NB4 (cell line): ENCODE measurements around the gene PSMC4.

Experiments
- DNase-seq: peaks from one replicate; pipeline ENCODE4 v3.0.0; 2010; ENCODE audit warnings: low read depth
- H3K4me3 ChIP-seq: one replicate; pipeline ENCODE4 v1.5.1; 2011; ENCODE audit warnings: mild to moderate bottlenecking, low read depth, low read length, moderate library complexity
- MYC ChIP-seq: IDR thresholded peaks from 2 replicates; pipeline ENCODE4 v1.6.1; 2011; ENCODE audit warnings: low read depth, low read length
- POLR2A ChIP-seq: IDR thresholded peaks from 2 replicates; pipeline ENCODE4 v1.6.1; 2011; ENCODE audit warnings: mild to moderate bottlenecking; ENCODE audit not compliant: insufficient read length; ENCODE audit errors: extremely low read depth
- TF ChIP-seq, protein P1 (sequence below): IDR thresholded peaks from 2 replicates; pipeline ENCODE4 v1.6.1; 2011; ENCODE audit warnings: low read depth, low read length
- TF ChIP-seq, protein P2 (sequence below): IDR thresholded peaks from one replicate; pipeline ENCODE4 v1.5.1; 2012; ENCODE audit warnings: low read depth, low read length

PSMC4 gene

DNA sequence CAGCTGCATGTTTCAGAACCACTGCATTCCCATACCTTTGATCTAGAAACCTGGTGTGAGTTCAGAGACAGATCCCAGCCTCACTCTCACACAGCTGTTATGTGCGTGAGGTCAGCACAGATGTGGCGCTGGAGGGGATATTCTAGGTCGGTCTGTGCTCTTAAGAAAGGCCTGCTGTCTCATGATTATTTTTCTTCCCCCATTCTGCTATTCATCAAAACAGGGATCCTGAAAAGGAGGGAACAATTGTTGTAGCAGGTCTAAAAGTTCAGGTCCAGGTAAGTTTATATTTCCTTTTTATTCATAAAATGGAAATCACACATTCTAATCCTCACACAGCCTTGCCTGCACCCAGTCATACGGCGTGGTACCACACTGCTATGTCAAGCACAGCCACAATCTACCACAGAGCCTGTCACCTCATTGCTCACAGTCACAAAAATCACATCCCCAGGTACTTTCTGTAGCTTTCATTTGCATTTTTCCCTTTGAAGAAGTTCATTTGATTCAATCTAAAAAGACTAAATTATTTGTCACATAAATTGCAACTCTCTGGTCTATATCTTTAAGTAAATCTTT, 26.8 kb downstream of the PSMC4 start:
- peak overlapping the region; percentile 87 for H3K4me3 ChIP-seq
- DNase-seq, result no peak
- TF ChIP-seq, protein P1, sequence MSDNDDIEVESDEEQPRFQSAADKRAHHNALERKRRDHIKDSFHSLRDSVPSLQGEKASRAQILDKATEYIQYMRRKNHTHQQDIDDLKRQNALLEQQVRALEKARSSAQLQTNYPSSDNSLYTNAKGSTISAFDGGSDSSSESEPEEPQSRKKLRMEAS, result no peak
- no peak for TF ChIP-seq POLR2A
- TF ChIP-seq, protein P2, sequence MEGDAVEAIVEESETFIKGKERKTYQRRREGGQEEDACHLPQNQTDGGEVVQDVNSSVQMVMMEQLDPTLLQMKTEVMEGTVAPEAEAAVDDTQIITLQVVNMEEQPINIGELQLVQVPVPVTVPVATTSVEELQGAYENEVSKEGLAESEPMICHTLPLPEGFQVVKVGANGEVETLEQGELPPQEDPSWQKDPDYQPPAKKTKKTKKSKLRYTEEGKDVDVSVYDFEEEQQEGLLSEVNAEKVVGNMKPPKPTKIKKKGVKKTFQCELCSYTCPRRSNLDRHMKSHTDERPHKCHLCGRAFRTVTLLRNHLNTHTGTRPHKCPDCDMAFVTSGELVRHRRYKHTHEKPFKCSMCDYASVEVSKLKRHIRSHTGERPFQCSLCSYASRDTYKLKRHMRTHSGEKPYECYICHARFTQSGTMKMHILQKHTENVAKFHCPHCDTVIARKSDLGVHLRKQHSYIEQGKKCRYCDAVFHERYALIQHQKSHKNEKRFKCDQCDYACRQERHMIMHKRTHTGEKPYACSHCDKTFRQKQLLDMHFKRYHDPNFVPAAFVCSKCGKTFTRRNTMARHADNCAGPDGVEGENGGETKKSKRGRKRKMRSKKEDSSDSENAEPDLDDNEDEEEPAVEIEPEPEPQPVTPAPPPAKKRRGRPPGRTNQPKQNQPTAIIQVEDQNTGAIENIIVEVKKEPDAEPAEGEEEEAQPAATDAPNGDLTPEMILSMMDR, result no peak
- TF ChIP-seq MYC, result no peak

DNA sequence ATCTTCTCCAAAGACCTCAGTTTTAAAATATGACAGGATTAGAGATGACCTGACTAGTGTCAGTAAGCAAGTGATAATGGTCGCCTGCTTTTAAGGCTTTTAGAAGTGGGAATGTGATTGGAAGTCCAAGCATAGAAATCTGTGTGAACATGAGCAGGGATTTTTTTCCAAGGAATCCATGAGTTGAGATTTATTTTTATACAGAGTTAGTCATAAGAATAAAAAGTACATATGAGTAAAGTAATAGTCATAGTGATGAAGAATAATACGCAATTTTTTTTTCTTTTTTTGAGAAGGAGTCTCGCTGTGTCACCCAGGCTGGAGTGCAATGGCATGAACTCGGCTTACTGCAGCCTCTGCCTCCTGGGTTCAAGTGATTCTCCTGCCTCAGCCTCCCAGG, 27.5 kb downstream of the PSMC4 start:
- DNase-seq, result no peak

DNA sequence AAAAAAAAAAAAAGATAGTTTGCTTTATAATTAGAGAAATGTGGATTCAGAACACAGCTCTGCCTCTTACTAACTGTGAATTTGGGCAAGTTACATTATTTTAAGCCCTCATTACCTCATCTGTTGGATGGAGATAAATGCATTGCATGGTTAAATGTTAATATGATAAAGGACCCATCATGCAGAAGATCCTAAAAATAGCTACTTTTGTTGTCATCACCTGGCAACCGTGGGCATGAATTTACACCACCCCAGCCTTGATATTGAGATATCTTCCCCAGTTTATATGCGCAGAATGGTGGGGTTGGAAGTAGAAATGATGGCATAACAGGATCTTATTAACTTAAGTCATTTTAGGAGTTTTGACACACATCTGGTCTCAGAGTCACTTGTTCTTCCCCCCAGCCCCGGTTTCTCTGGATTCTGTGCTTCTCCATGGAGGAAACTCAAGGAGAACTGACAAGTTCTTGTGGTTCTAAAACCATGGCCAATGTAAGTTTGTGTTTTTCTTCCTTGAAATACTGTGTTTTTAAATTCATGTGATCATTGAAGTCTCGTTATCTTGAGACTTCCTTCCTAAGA, 34.8 kb downstream of the PSMC4 start:
- TF ChIP-seq, protein P2, result no peak
- TF ChIP-seq, protein P1, result no peak
- TF ChIP-seq MYC (no peak), POLR2A (no peak)
- no peak for DNase-seq
- no peak overlapping the region for H3K4me3 ChIP-seq

More for the DNA sequence above, 27.5 kb downstream of the PSMC4 start:
- TF ChIP-seq, protein P2, result no peak
- TF ChIP-seq POLR2A (no peak), MYC (no peak)
- TF ChIP-seq, protein P1, result no peak
- H3K4me3 ChIP-seq, result no peak overlapping the region

DNA sequence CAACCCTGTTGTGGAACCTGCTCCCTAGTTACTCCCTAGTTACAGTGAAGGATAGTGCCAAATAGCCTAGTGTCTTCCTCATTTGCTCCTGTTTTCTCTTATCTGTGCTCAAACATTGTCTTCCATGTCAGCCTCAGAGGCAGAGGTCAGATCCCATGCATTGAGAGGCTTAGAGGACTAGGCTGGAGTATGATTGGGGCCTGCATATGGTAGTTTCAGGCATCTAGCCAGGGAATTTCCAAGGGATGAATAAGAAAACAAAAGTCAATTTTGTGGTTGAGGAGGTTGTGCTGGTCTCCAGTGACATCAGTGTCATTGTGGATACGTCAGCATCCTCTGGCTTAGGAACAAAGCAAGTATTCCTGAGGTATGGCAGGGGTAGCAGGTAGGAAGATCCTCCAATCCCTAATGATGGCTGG, 35.3 kb downstream of the PSMC4 start:
- no peak overlapping the region for H3K4me3 ChIP-seq
- no peak for DNase-seq
- TF ChIP-seq, protein P2, result no peak
- TF ChIP-seq MYC, result no peak
- no peak for TF ChIP-seq POLR2A
- TF ChIP-seq, protein P1, result no peak

DNA sequence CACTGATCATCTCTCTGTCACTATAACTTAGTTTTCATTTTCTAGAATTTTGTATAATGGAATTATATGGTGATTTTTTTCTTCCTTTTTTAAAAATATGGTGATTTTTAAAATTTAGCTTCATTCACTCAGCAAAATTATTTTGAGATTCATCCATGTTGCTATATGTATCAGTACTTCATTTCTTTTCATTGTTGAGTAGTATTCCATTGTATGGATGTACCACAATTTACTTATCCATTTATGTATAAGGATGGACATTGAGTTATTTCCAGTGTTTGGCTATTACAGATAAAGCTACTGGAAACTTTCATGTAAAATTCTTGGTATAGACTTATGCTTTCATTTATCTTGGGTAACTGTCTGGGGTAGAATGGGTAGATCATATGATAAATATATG, 38.7 kb downstream of the PSMC4 start:
- TF ChIP-seq POLR2A, result no peak
- TF ChIP-seq, protein P2, result no peak
- TF ChIP-seq, protein P1, result no peak
- no peak for TF ChIP-seq MYC
- no peak overlapping the region for H3K4me3 ChIP-seq
- DNase-seq, result no peak
